Panc1 (cell line): ENCODE results near the gene RAPGEF3. TPM values are rescaled to one million over a fixed set of nuclear protein-coding genes. Genes with fewer than 3 reads are reported as not detected.

Source experiments
- ATAC-seq: fragments of 200-7000 bp; cut with Tn5 transposase; 2 replicates; pipeline ENCODE4 v1.9.1; 2020; ENCODE audit warnings: mild to moderate bottlenecking, moderate library complexity
- BruUV-seq: library from RNA; stranded (reverse); fragments of 400-500 nt; replicated peaks from 2 replicates; lab custom pipeline; 2021; lab: Mats Ljungman, UMichigan
- CTCF ChIA-PET: fragments of 300-600 bp; sonication (Branson Sonifier 250); formaldehyde crosslinking; loops from one replicate; lab custom pipeline; 2022; ENCODE audit warnings: antibody characterized with exemption; lab: Charles Lee
- POLR2A ChIA-PET: fragments of 300-600 bp; sonication (Branson Sonifier 250); formaldehyde crosslinking; loops from one replicate; lab custom pipeline; 2022; ENCODE audit warnings: antibody characterized with exemption; lab: Charles Lee
- DNase-seq: peaks from one replicate; pipeline ENCODE4 v3.0.0-alpha.2; 2010; ENCODE audit warnings: low read depth, low spot score
- H3K27ac ChIP-seq: 2 replicates; pipeline ENCODE4 v1.5.1; 2011; ENCODE audit warnings: mild to moderate bottlenecking, low read length, inconsistent platforms
- H3K27me3 ChIP-seq: fragments of 200-500 bp; sonication (Bioruptor generic); 2 replicates; pipeline ENCODE4 v1.6.0; 2014; ENCODE audit warnings: low read length, inconsistent platforms; ENCODE audit not compliant: control insufficient read depth, insufficient read depth
- H3K36me3 ChIP-seq: fragments of 200-500 bp; sonication (Bioruptor generic); 2 replicates; pipeline ENCODE4 v1.5.1; 2014; ENCODE audit warnings: inconsistent platforms, mild to moderate bottlenecking, low read length, moderate library complexity; ENCODE audit not compliant: control insufficient read depth, insufficient read depth
- H3K4me1 ChIP-seq: 2 replicates; pipeline ENCODE4 v1.5.1; 2011; ENCODE audit warnings: inconsistent platforms, mild to moderate bottlenecking, low read length, moderate library complexity; ENCODE audit not compliant: control insufficient read depth, insufficient read depth
- H3K4me3 ChIP-seq, 2 experiments: 2 replicates each; pipeline ENCODE4 v1.5.1; 2011 to 2012; ENCODE audit warnings: low read depth in 2 of 2, low read length in 2 of 2, mild to moderate bottlenecking in 2 of 2, inconsistent platforms in 1 of 2, moderate library complexity in 1 of 2
- H3K9me3 ChIP-seq: fragments of 200-500 bp; sonication (Bioruptor generic); 2 replicates; pipeline ENCODE4 v1.5.1; 2014; ENCODE audit warnings: low read depth, mild to moderate bottlenecking, inconsistent platforms, low read length, moderate library complexity; ENCODE audit not compliant: control insufficient read depth, insufficient read depth
- POLR2AphosphoS5 ChIP-seq: IDR thresholded peaks from 2 replicates; pipeline ENCODE4 v1.6.1; 2012; ENCODE audit warnings: mild to moderate bottlenecking, low read depth, low read length, moderate library complexity
- REST ChIP-seq, 2 experiments: IDR thresholded peaks; 2 replicates each; pipeline ENCODE4 v1.6.1; 2011 to 2012; ENCODE audit warnings: low read depth in 2 of 2, control low read depth in 1 of 2, low read length in 1 of 2, mild to moderate bottlenecking in 1 of 2, moderate library complexity in 1 of 2; ENCODE audit not compliant: insufficient read depth in 1 of 2
- SIN3A ChIP-seq: IDR thresholded peaks from 2 replicates; pipeline ENCODE4 v1.6.1; 2012; ENCODE audit warnings: low read depth, mild to moderate bottlenecking, low read length, moderate library complexity, borderline replicate concordance; ENCODE audit not compliant: insufficient read depth
- TCF7L2 ChIP-seq: IDR thresholded peaks from 2 replicates; pipeline ENCODE4 v1.6.1; 2011; ENCODE audit warnings: mild to moderate bottlenecking, low read depth, low read length, inconsistent platforms
- in situ Hi-C: cut with HindIII; loops from 2 replicates; pipeline ENCODE4 v1.10.0; 2016; ENCODE audit warnings: low sequenced_read_pairs, low pct_unique_long_range_greater_than_20kb
- intact Hi-C: fragments of 100-400 bp; cut with micrococcal nuclease; formaldehyde crosslinking; loops from one replicate; pipeline ENCODE4 v1.10.0; 2022; ENCODE audit not compliant: unreplicated experiment
- total RNA-seq: library from RNA; stranded (reverse); gene quantifications from one replicate; pipeline ENCODE4 v1.2.1, GENCODE V29; 2021; ENCODE audit not compliant: unreplicated experiment
- TF ChIP-seq, protein P1 (sequence below): fragments of 450-650 bp; IDR thresholded peaks from 2 replicates; pipeline ENCODE4 v1.5.1; 2017; ENCODE audit warnings: mild to moderate bottlenecking

RAPGEF3 gene
- total RNA-seq, 1 experiment from 2014 or later, result 5.8 TPM

GRCh38 chr12:47785036-47785886 lies 26.6 kb upstream of the RAPGEF3 start:
- H3K4me3 ChIP-seq, result no peak overlapping the region
- BruUV-seq, result no TSS peak
- no peak overlapping the region for H3K27ac ChIP-seq
- intact Hi-C loops (no loop called here), in situ Hi-C loops (no loop called here)
- ATAC-seq, result no peak
- no peak for TF ChIP-seq POLR2AphosphoS5
- no peak for TF ChIP-seq REST (IDR thresholded peaks at IDR 0.05; ENCODE audit: insufficient read depth in 1 of 2, low read depth in 2 of 2, low read length in 1 of 2)
- no peak for TF ChIP-seq TCF7L2
- TF ChIP-seq, protein P1, sequence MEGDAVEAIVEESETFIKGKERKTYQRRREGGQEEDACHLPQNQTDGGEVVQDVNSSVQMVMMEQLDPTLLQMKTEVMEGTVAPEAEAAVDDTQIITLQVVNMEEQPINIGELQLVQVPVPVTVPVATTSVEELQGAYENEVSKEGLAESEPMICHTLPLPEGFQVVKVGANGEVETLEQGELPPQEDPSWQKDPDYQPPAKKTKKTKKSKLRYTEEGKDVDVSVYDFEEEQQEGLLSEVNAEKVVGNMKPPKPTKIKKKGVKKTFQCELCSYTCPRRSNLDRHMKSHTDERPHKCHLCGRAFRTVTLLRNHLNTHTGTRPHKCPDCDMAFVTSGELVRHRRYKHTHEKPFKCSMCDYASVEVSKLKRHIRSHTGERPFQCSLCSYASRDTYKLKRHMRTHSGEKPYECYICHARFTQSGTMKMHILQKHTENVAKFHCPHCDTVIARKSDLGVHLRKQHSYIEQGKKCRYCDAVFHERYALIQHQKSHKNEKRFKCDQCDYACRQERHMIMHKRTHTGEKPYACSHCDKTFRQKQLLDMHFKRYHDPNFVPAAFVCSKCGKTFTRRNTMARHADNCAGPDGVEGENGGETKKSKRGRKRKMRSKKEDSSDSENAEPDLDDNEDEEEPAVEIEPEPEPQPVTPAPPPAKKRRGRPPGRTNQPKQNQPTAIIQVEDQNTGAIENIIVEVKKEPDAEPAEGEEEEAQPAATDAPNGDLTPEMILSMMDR, result no peak
- TF ChIP-seq SIN3A, result no peak
- ChIA-PET CTCF (interaction anchor here (1.0 kb wide), 1 partner anchor 44 kb away, joined by 3 read pairs; no protein-coding TSS in a partner anchor), POLR2A (no interaction called here)
- H3K4me1 ChIP-seq, result no peaks in the 10 kb centered on the region
- H3K9me3 ChIP-seq, result no peaks in the 10 kb centered on the region
- H3K27me3 ChIP-seq, result no peaks in the 10 kb centered on the region
- no peak for DNase-seq
- H3K36me3 ChIP-seq, result peaks cover 7% of the 10 kb centered on the region

DNA sequence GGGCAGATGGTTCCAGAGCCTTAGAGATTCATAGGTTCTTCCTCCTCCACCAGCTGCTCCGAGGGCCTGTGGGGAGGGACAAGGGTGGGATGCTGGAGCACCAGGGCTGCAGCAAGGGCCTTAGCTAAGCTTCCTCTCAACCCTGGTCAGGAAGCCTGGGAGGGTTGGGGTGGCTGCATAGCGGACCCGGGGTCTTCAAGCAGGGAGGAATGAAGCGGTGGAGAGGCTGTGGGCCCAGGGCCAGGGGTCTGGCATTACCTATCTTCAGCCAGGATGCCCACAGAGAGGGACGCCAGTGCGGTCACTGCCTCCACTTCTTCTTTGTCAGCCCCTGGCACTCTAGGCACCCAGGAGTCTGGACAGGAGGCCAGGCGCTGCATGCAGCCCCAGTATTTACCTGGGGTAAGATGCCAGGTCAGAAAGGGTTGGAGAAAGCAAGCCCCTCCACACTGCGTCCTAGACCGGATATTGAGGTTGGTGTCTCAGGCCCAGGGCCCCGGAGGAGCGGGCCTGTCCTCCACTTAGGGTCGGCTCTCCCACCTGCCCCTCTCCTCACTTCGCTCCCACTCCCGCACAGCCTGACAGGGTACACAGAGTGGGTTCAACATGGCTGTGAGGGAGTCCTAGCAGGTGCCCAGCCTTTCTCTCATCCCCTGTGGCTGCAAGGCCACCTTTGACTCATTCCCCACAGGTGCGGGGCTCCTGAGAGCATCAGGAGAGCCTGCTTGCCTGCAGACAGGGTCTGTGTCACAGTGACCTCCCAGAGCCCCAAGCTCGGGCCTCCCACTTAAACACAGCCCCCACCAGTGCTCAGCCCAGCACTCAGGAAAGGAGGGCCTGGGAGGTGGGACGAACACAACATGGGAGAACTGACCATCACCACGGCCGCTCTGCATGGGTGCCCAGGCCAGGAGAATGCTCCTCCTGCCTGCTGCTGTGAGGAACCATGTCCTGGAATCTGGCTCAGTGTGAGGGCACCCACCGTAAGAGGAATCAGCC lies 25.4 kb upstream of the RAPGEF3 start:
- ATAC-seq (no peak), DNase-seq (no peak)
- Histone ChIP-seq H3K36me3 (peaks cover 7% of the 10 kb centered on the region), H3K4me3 (no peak overlapping the region), H3K4me1 (no peaks in the 10 kb centered on the region), H3K27ac (no peak overlapping the region), H3K27me3 (no peaks in the 10 kb centered on the region), H3K9me3 (no peaks in the 10 kb centered on the region)
- in situ Hi-C loops, result no loop called here
- POLR2A ChIA-PET, result no interaction called here
- intact Hi-C loops, result loop anchor here (5.0 kb wide), 1 partner anchor 53 kb away; no protein-coding TSS in a partner anchor
- BruUV-seq, result no TSS peak
- no peak for TF ChIP-seq POLR2AphosphoS5
- no peak for TF ChIP-seq SIN3A
- TF ChIP-seq REST (IDR thresholded peaks at IDR 0.05; ENCODE audit: insufficient read depth in 1 of 2, low read depth in 2 of 2, low read length in 1 of 2), result no peak
- TF ChIP-seq, protein P1, result no peak
- TF ChIP-seq TCF7L2, result no peak
- CTCF ChIA-PET, result no interaction called here
